Measurements from ENCODE around the gene ROBO1. TPM values are rescaled to one million over a fixed set of nuclear protein-coding genes. Genes with fewer than 3 reads are reported as not detected.

The ROBO1 gene
- total RNA-seq, 1 experiment from 2014 or later = 67.6 TPM

- no peak for DNase-seq (ENCODE audit: low spot score)
- POLR2A ChIA-PET (ENCODE audit: low non-redundant PET) = no interaction called here
- peaks cover 14% of the 10 kb centered on the region for H3K4me1 ChIP-seq (ENCODE audit: insufficient read depth, low read length, poor library complexity, severe bottlenecking)
- intact Hi-C loops (cut with micrococcal nuclease; ENCODE audit: unreplicated experiment) = no loop called here
- TF ChIP-seq CTCF (conservative IDR thresholded peaks at IDR 0.05; ENCODE audit: low read depth, low read length) = no peak
- H3K36me3 ChIP-seq (ENCODE audit: insufficient read depth, low read length, poor library complexity, severe bottlenecking) = no peaks in the 10 kb centered on the region
- H3K27ac ChIP-seq (ENCODE audit: low read depth, low read length, poor library complexity, severe bottlenecking) = no peak overlapping the region
- no peak overlapping the region for H3K4me3 ChIP-seq (ENCODE audit: low read depth, low read length, poor library complexity, severe bottlenecking)
- no TSS peak for BruUV-seq (replicated peaks)
- CTCF ChIA-PET = no interaction called here
- no peaks in the 10 kb centered on the region for H3K9me3 ChIP-seq (ENCODE audit: low read depth, low read length, poor library complexity, severe bottlenecking)
- no peaks in the 10 kb centered on the region for H3K27me3 ChIP-seq (replicated peaks; ENCODE audit: insufficient read depth, low read depth, low read length, poor library complexity)
These were observed 517.1 kb downstream of the ROBO1 start for GRCh38 chr3:79250746-79251145.

- Histone ChIP-seq H3K9me3 (ENCODE audit: low read depth, low read length, poor library complexity, severe bottlenecking) (no peaks in the 10 kb centered on the region), H3K4me1 (ENCODE audit: insufficient read depth, low read length, poor library complexity, severe bottlenecking) (peaks cover 14% of the 10 kb centered on the region), H3K4me3 (ENCODE audit: low read depth, low read length, poor library complexity, severe bottlenecking) (no peak overlapping the region), H3K36me3 (ENCODE audit: insufficient read depth, low read length, poor library complexity, severe bottlenecking) (no peaks in the 10 kb centered on the region), H3K27me3 (replicated peaks; ENCODE audit: insufficient read depth, low read depth, low read length, poor library complexity) (no peaks in the 10 kb centered on the region), H3K27ac (ENCODE audit: low read depth, low read length, poor library complexity, severe bottlenecking) (no peak overlapping the region)
- no peak for DNase-seq (ENCODE audit: low spot score)
- ChIA-PET POLR2A (ENCODE audit: low non-redundant PET) (no interaction called here), CTCF (no interaction called here)
- intact Hi-C loops (cut with micrococcal nuclease; ENCODE audit: unreplicated experiment) = no loop called here
- TF ChIP-seq CTCF (conservative IDR thresholded peaks at IDR 0.05; ENCODE audit: low read depth, low read length) (no peak), EZH2 (IDR thresholded peaks at IDR 0.05; ENCODE audit: borderline replicate concordance, low read depth, low read length, poor library complexity, severe bottlenecking) (no peak)
- no TSS peak for BruUV-seq (replicated peaks)
These were observed 518.1 kb downstream of the ROBO1 start for GRCh38 chr3:79249701-79250100.

- H3K36me3 ChIP-seq (ENCODE audit: insufficient read depth, low read length, poor library complexity, severe bottlenecking) = no peaks in the 10 kb centered on the region
- peaks cover 14% of the 10 kb centered on the region for H3K4me1 ChIP-seq (ENCODE audit: insufficient read depth, low read length, poor library complexity, severe bottlenecking)
- TF ChIP-seq EZH2 (IDR thresholded peaks at IDR 0.05; ENCODE audit: borderline replicate concordance, low read depth, low read length, poor library complexity, severe bottlenecking) = no peak
- TF ChIP-seq CTCF (conservative IDR thresholded peaks at IDR 0.05; ENCODE audit: low read depth, low read length) = no peak
- ChIA-PET POLR2A (ENCODE audit: low non-redundant PET) (no interaction called here), CTCF (no interaction called here)
- H3K27ac ChIP-seq (ENCODE audit: low read depth, low read length, poor library complexity, severe bottlenecking) = peak overlapping the region; percentile 2
- intact Hi-C loops (cut with micrococcal nuclease; ENCODE audit: unreplicated experiment) = no loop called here
- no peak overlapping the region for H3K4me3 ChIP-seq (ENCODE audit: low read depth, low read length, poor library complexity, severe bottlenecking)
- H3K9me3 ChIP-seq (ENCODE audit: low read depth, low read length, poor library complexity, severe bottlenecking) = no peaks in the 10 kb centered on the region
- no TSS peak for BruUV-seq (replicated peaks)
- H3K27me3 ChIP-seq (replicated peaks; ENCODE audit: insufficient read depth, low read depth, low read length, poor library complexity) = no peaks in the 10 kb centered on the region
- peak; percentile 40 for DNase-seq (ENCODE audit: low spot score)
These were observed 520.1 kb downstream of the ROBO1 start for GRCh38 chr3:79247725-79248043.

Data from A673 (cell line).